Esophagus (tissue), 2 donors: Measurements from ENCODE around the gene PMEPA1. TPM values are rescaled to one million over a fixed set of nuclear protein-coding genes. Genes with fewer than 3 reads are reported as not detected.

Experiments
- H3K27ac ChIP-seq, 2 donors: one replicate each; pipeline ENCODE4 v1.5.1; 2013; ENCODE audit warnings: low read depth in 2 of 2, mild to moderate bottlenecking in 2 of 2, inconsistent platforms in 1 of 2, low read length in 1 of 2, moderate library complexity in 1 of 2
- H3K27me3 ChIP-seq, 2 donors: one replicate each; pipeline ENCODE4 v1.6.1; 2013; ENCODE audit warnings: low read length in 2 of 2, control low read depth in 1 of 2, mild to moderate bottlenecking in 1 of 2; ENCODE audit not compliant: insufficient read depth in 2 of 2, control insufficient read depth in 1 of 2
- H3K36me3 ChIP-seq, 2 donors: one replicate each; pipeline ENCODE4 v1.6.1; 2013; ENCODE audit warnings: low read length in 1 of 2; ENCODE audit not compliant: control insufficient read depth in 2 of 2, insufficient read depth in 2 of 2
- H3K4me1 ChIP-seq, 2 donors: one replicate each; pipeline ENCODE4 v1.6.1; 2013; ENCODE audit warnings: low read length in 1 of 2; ENCODE audit not compliant: control insufficient read depth in 2 of 2, insufficient read depth in 2 of 2
- H3K4me3 ChIP-seq, 2 donors: one replicate each; pipeline ENCODE4 v1.5.1; 2013; ENCODE audit warnings: low read length in 2 of 2, mild to moderate bottlenecking in 2 of 2, low read depth in 1 of 2, moderate library complexity in 1 of 2
- H3K9me3 ChIP-seq, 2 donors: one replicate each; pipeline ENCODE4 v1.6.1; 2013; ENCODE audit warnings: mild to moderate bottlenecking in 2 of 2, low read depth in 1 of 2, low read length in 1 of 2, moderate library complexity in 1 of 2; ENCODE audit not compliant: control insufficient read depth in 2 of 2, insufficient read depth in 1 of 2
- WGBS, 2 donors: extraction: QIAGEN DNeasy Blood & Tissue Kit; methylation state at CpG; one replicate each; pipeline ENCODE4 v1.1.7; 2013; 5-methylcytosine and 5-hydroxymethylcytosine counted together
- polyA plus RNA-seq, 2 donors: library from polyadenylated mRNA; stranded (reverse); fragments of 200-250 nt; gene quantifications; one replicate each; pipeline ENCODE4 v1.2.3, GENCODE V29; 2013
- donor health status: healthy with polysubstance abuse.
- donor health status: Bipolar disorder and iron deficiency.

Gene PMEPA1
- 1 to 10 TPM; 2.8 to 2.9 TPM for polyA plus RNA-seq

- WGBS, 2 donors = 0 to 2% methylated on average over 50 to 92 of the region's 92 CpGs
- Histone ChIP-seq H3K4me3 (peak within 1 kb of the TSS; percentile 53 to 71), H3K4me1 (peaks cover 2 to 6% of the 10 kb centered on the region in 2 donors), H3K27ac (peak within 1 kb of the TSS; percentile 87 to 88), H3K9me3 (no peaks in the 10 kb centered on the region), H3K36me3 (no peaks in the 10 kb centered on the region), H3K27me3 (no peaks in the 10 kb centered on the region)
Observed at GRCh38 chr20:57709823-57710799, at the start of gene PMEPA1. Gene PMEPA1 (minus strand): TSS chr20:57710015. CDS start chr20:57709582, 433 bp downstream.

GRCh38 chr20:57757767-57758166 is 48.0 kb upstream of the PMEPA1 start:
- H3K27me3 ChIP-seq = no peaks in the 10 kb centered on the region
- no peak overlapping the region for H3K4me3 ChIP-seq
- no peak overlapping the region for H3K27ac ChIP-seq
- H3K36me3 ChIP-seq = no peaks in the 10 kb centered on the region
- WGBS, 2 donors = 21 to 41% methylated on average over 1 of the region's 1 CpG
- H3K9me3 ChIP-seq = peaks cover 0 to 2% of the 10 kb centered on the region in 2 donors
- H3K4me1 ChIP-seq = no peaks in the 10 kb centered on the region

DNA sequence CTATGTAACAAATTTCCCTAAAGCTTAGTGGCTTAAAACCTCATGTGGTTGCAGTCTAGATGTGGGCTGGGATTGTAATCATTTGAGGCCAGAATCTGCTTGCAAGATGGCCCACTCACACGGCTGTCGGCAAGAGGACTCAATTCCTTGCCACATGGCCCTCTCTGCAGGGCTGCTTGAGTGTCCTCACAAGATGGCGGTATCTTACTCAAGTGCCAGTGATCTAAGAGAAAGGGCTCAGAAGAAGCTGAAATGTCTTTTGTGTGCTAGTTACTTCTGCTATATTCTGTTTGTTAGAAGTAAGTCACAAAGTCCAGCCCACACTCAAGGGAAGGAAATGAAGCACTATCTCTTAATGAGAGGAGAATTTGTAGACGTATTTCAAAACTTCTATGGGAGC is 47.1 kb upstream of the PMEPA1 start:
- 93 to 98% methylated on average over 4 of the region's 4 CpGs for WGBS, 2 donors

DNA sequence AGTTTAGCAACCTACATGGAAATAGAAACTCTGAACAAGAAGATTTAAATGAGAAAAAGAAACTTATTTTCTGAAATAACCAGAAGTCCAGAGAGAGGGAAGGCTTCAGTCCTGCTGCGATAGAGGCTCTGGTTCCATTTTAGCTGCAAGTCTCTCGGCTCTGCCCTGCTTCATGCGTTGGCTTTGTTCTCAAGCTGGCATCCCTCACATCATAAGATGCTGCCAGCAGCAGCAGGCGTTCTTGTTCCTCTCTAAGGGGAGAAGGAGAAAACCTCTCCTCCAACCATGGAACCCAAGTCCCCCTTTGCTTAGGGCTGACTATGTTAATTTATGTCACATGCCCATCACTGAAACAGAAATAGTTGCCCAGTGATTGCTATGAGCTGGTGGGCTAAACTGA is 46.4 kb upstream of the PMEPA1 start:
- no peaks in the 10 kb centered on the region for H3K4me1 ChIP-seq
- 80 to 85% methylated on average over 4 of the region's 4 CpGs for WGBS, 2 donors
- no peaks in the 10 kb centered on the region for H3K27me3 ChIP-seq
- H3K9me3 ChIP-seq = peaks cover 0 to 5% of the 10 kb centered on the region in 2 donors
- no peak overlapping the region for H3K4me3 ChIP-seq
- no peaks in the 10 kb centered on the region for H3K36me3 ChIP-seq
- H3K27ac ChIP-seq = no peak overlapping the region

More for the DNA sequence above, 47.1 kb upstream of the PMEPA1 start:
- Histone ChIP-seq H3K9me3 (peaks cover 0 to 2% of the 10 kb centered on the region in 2 donors), H3K27me3 (no peaks in the 10 kb centered on the region), H3K27ac (no peak overlapping the region), H3K36me3 (no peaks in the 10 kb centered on the region), H3K4me1 (no peaks in the 10 kb centered on the region), H3K4me3 (no peak overlapping the region)

DNA sequence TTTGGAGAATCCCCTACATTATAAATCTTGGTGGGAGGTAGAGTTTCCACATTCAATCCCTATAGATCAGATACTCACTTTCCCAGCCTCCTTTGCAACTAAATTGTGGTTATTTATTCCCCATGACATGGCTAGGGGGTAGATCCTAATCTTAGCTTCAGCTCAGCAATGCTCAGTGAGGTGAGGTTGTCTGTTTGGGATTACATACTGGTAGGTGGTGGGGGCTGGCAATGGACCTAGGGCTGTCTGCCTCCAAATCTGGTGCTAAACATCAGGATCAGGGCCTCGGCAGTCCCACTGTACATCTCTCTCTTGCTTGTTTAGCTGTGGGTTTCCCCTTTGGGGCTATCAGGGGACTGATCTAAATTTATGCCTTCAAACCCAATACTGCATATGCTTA is 45.8 kb upstream of the PMEPA1 start:
- no peaks in the 10 kb centered on the region for H3K27me3 ChIP-seq
- H3K9me3 ChIP-seq = peaks cover 0 to 6% of the 10 kb centered on the region in 2 donors
- no peak overlapping the region for H3K27ac ChIP-seq
- H3K4me3 ChIP-seq = no peak overlapping the region
- H3K4me1 ChIP-seq = no peaks in the 10 kb centered on the region
- no peaks in the 10 kb centered on the region for H3K36me3 ChIP-seq
- 78 to 82% methylated on average over 1 of the region's 1 CpG for WGBS, 2 donors

- WGBS, 2 donors = 65 to 74% methylated on average over 3 of the region's 3 CpGs
- H3K4me3 ChIP-seq = no peak overlapping the region
Observed at GRCh38 chr20:57754190-57754589, 44.4 kb upstream of the PMEPA1 start.

DNA sequence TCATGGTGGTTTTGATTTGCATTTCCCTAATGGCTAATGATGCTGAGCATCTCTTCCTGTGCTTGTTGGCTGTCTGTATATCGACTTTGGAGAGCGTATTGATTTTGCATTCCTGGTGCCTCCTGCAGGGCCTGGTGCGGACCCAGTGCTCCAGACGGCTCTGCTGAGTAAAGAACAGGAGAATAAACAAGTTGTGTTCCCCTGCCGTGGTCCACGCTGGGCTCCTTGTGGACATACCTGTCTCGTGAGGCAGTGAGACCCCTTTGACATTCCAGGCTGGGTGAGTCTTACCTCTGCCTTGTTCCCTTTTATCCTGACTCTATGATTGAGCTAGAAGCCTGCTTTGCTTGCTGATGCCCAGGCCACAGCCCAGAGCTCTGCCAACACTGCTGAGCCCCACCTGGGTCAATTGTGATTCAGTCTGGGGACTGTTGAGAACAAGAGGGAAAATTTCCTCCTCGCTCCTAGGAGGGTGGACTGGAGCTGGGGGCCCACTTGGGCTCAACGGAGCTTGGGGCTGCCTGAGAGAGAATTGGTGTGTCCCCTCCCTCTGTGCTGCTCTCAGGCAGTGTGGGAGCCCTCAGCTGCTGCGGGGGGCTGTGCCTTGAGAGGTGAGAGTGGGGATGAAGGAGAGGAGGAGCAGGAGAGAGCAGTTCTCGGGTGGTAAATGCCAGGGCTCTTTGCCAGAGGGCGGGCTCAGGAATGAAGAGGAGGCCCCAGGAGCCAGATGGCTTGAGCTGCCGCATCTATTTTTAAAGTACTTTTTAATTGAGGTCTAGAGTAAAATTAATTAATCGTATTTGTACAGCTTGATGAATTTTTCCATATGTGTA is 43.7 kb upstream of the PMEPA1 start:
- 66 to 76% methylated on average over 14 of the region's 14 CpGs for WGBS, 2 donors
- no peak overlapping the region for H3K4me3 ChIP-seq
- peaks cover 0 to 6% of the 10 kb centered on the region in 2 donors for H3K9me3 ChIP-seq
- H3K4me1 ChIP-seq = peaks cover 0 to 5% of the 10 kb centered on the region in 2 donors
- H3K36me3 ChIP-seq = no peaks in the 10 kb centered on the region
- no peaks in the 10 kb centered on the region for H3K27me3 ChIP-seq
- H3K27ac ChIP-seq = no peak overlapping the region

More at GRCh38 chr20:57754190-57754589, 44.4 kb upstream of the PMEPA1 start:
- peaks cover 0 to 2% of the 10 kb centered on the region in 2 donors for H3K4me1 ChIP-seq
- peaks cover 0 to 6% of the 10 kb centered on the region in 2 donors for H3K9me3 ChIP-seq
- no peaks in the 10 kb centered on the region for H3K36me3 ChIP-seq
- no peak overlapping the region for H3K27ac ChIP-seq
- H3K27me3 ChIP-seq = no peaks in the 10 kb centered on the region

GRCh38 chr20:57751411-57751810 is 41.6 kb upstream of the PMEPA1 start:
- Histone ChIP-seq H3K4me3 (no peak overlapping the region), H3K36me3 (no peaks in the 10 kb centered on the region), H3K27me3 (no peaks in the 10 kb centered on the region), H3K4me1 (peaks cover 3 to 7% of the 10 kb centered on the region in 2 donors), H3K27ac (no peak overlapping the region), H3K9me3 (peaks cover 0 to 3% of the 10 kb centered on the region in 2 donors)
- 93 to 94% methylated on average over 5 of the region's 5 CpGs for WGBS, 2 donors

DNA sequence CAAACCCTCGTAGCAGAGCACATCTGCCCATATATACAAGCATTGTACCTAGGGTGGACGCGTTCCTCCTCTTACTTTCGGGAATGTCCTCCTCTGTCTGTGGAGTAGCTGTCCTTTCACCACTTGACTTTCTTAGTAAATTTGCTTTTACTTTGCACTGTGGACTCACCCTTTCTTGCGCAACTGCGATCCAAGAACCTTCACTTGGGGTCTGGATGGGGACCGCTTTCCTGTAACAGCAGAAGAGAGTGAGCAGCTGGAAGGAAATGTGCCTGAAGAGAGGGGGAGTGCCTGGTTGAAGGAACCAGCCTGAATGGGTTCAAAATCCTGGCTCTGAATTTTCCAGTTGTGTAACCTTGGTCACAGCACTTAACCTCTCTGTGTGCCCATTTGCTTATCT is 40.1 kb upstream of the PMEPA1 start:
- peaks cover 0 to 3% of the 10 kb centered on the region in 2 donors for H3K9me3 ChIP-seq
- 71 to 76% methylated on average over 7 of the region's 7 CpGs for WGBS, 2 donors
- no peaks in the 10 kb centered on the region for H3K36me3 ChIP-seq
- H3K4me3 ChIP-seq = no peak overlapping the region
- peaks cover 3 to 7% of the 10 kb centered on the region in 2 donors for H3K4me1 ChIP-seq
- H3K27me3 ChIP-seq = no peaks in the 10 kb centered on the region
- no peak overlapping the region for H3K27ac ChIP-seq
